IPS DF 4.7 (cell line): ENCODE data around the gene DPP10.

Experiments
- DNase-seq: peaks from one replicate; pipeline ENCODE4 v3.0.0-alpha.2; 2013; ENCODE audit warnings: low spot score; ENCODE audit errors: extremely low read depth

DPP10 gene

GRCh38 chr2:114789989-114790388, 347.5 kb downstream of the DPP10 start:
- no peak for DNase-seq

GRCh38 chr2:114797540-114797939, 355.1 kb downstream of the DPP10 start:
- no peak for DNase-seq

GRCh38 chr2:114797942-114798341, 355.5 kb downstream of the DPP10 start:
- no peak for DNase-seq

GRCh38 chr2:114800371-114800770, 357.9 kb downstream of the DPP10 start:
- no peak for DNase-seq

- DNase-seq, result no peak
These were observed 362.8 kb downstream of the DPP10 start for GRCh38 chr2:114805195-114805594.

GRCh38 chr2:114810092-114810491, 367.7 kb downstream of the DPP10 start:
- DNase-seq, result no peak

- no peak for DNase-seq
These were observed 369.8 kb downstream of the DPP10 start for GRCh38 chr2:114812261-114812660.

- DNase-seq, result no peak
These were observed 371.9 kb downstream of the DPP10 start for GRCh38 chr2:114814355-114814754.

GRCh38 chr2:114821055-114821454, 378.6 kb downstream of the DPP10 start:
- no peak for DNase-seq

GRCh38 chr2:114843963-114844362, 401.5 kb downstream of the DPP10 start:
- no peak for DNase-seq

GRCh38 chr2:114857196-114857595, 414.8 kb downstream of the DPP10 start:
- no peak for DNase-seq

GRCh38 chr2:114859726-114860510, 417.5 kb downstream of the DPP10 start:
- no peak for DNase-seq

GRCh38 chr2:114862243-114862642, 419.8 kb downstream of the DPP10 start:
- no peak for DNase-seq

GRCh38 chr2:114864901-114865300, 422.5 kb downstream of the DPP10 start:
- DNase-seq, result no peak

GRCh38 chr2:114880046-114880445, 437.6 kb downstream of the DPP10 start:
- no peak for DNase-seq

GRCh38 chr2:114919985-114920384, 477.5 kb downstream of the DPP10 start:
- no peak for DNase-seq

- no peak for DNase-seq
These were observed 479.6 kb downstream of the DPP10 start for GRCh38 chr2:114922076-114922475.

GRCh38 chr2:114925296-114926255, 483.1 kb downstream of the DPP10 start:
- DNase-seq, result no peak

- DNase-seq, result no peak
These were observed 483.9 kb downstream of the DPP10 start for GRCh38 chr2:114926303-114926702.

GRCh38 chr2:114929225-114929624, 486.8 kb downstream of the DPP10 start:
- DNase-seq, result no peak

GRCh38 chr2:114933671-114934241, 491.3 kb downstream of the DPP10 start:
- no peak for DNase-seq

GRCh38 chr2:114935031-114935430, 492.6 kb downstream of the DPP10 start:
- DNase-seq, result no peak
